ENCODE measurements around the gene DPM3.

DPM3 gene

DNA sequence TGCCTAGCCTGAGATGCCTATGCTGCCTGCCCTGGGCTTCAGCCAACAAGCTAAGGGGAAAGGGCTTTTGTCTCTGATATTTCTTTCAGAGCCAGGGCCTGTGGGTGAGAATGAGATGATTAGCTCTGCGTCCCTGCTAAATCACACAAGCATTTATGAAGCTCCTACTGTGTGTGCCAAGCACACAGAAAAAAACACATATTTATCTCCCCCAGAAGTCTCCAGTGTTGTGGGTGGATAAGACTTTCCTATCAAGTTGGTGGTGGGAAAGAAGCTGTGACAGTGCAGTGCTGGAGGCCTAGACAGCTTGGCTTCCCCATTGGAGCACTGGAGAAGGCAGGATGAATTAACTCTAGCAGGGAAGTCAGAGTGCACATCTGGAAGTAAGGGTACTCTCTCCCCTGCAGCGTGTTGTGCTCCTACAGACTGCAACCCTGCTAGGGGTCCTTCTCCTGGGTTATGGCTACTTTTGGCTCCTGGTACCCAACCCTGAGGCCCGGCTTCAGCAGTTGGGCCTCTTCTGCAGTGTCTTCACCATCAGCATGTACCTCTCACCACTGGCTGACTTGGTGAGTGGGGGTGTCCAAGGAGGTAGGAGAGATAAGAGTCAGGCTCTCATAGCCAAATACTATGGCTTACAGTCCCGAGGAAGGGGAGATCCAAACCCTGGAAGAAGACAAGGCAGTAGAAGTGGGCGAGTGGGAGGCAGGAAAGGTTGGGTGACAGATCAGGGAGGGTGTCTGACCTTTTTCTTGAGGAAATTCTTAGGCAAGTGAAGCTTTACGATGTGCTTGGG, 3.0 kb downstream of the DPM3 start:
- H3K27me3 ChIP-seq (replicated peaks) = no peaks in the 10 kb centered on the region
- TF ChIP-seq, protein P1, sequence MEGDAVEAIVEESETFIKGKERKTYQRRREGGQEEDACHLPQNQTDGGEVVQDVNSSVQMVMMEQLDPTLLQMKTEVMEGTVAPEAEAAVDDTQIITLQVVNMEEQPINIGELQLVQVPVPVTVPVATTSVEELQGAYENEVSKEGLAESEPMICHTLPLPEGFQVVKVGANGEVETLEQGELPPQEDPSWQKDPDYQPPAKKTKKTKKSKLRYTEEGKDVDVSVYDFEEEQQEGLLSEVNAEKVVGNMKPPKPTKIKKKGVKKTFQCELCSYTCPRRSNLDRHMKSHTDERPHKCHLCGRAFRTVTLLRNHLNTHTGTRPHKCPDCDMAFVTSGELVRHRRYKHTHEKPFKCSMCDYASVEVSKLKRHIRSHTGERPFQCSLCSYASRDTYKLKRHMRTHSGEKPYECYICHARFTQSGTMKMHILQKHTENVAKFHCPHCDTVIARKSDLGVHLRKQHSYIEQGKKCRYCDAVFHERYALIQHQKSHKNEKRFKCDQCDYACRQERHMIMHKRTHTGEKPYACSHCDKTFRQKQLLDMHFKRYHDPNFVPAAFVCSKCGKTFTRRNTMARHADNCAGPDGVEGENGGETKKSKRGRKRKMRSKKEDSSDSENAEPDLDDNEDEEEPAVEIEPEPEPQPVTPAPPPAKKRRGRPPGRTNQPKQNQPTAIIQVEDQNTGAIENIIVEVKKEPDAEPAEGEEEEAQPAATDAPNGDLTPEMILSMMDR (IDR thresholded peaks at IDR 0.05; ENCODE audit: low read depth, low read length, missing control alignments) = no peak
- in situ Hi-C loops (cut with HindIII; ENCODE audit: low pct_ligation_motif_present, low sequenced_read_pairs) = no loop called here
- peak overlapping the region; percentile 48 for H3K4me3 ChIP-seq (ENCODE audit: low read depth, low read length)
- H3K27ac ChIP-seq = no peak overlapping the region
- peaks cover 6% of the 10 kb centered on the region for H3K36me3 ChIP-seq (replicated peaks)
- DNase-seq = no peak

DNA sequence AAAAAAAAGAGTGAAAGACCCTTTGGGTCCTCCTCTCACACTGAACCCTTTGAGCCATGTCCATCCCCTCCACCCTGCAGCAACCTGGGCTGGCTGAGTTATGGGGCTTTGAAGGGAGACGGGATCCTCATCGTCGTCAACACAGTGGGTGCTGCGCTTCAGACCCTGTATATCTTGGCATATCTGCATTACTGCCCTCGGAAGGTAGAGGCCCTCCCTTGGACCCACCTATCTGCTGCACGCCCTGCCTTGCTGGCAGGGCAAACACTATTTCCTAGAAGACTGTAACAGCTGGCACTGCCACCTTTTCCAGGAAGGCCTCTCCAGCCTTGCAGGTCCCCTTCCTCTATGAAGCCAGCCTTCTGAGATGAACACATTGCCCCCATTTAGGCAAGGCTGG, 3.6 kb downstream of the DPM3 start:
- peak overlapping the region; percentile 48 for H3K4me3 ChIP-seq (ENCODE audit: low read depth, low read length)
- TF ChIP-seq, protein P1 (IDR thresholded peaks at IDR 0.05; ENCODE audit: low read depth, low read length, missing control alignments) = no peak
- in situ Hi-C loops (cut with HindIII; ENCODE audit: low pct_ligation_motif_present, low sequenced_read_pairs) = no loop called here
- H3K27me3 ChIP-seq (replicated peaks) = no peaks in the 10 kb centered on the region
- peak overlapping the region; percentile 98 for H3K27ac ChIP-seq
- no peak for DNase-seq
- H3K36me3 ChIP-seq (replicated peaks) = peaks cover 6% of the 10 kb centered on the region

DNA sequence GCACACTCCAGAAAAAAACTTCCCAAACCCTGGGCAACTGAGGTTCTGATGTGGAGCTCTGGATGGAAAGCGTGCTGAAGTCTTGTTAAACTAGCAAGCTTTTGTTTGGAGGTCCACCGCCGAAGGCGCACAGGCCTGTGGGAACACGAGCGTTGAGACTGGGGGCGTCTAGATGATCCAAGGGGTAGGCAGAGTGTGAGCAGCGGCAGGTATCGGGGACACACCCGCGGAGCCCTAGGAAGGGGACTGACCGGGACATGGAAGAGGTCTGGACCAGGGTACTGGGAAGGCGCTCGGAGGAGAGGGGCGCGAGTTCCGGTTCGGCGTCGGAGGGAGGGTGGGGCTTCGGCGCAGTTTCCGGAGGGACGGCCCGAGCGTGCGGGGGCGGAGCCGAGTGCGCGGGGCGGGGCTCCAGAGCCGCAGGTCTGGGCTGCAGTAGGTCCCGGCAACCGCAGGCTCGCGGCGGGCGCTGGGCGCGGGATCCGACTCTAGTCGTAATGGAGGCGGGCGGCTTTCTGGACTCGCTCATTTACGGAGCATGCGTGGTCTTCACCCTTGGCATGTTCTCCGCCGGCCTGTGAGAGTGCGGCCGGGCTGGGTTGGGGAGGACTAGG, 4.8 kb downstream of the DPM3 start, which contains the start of gene SLC50A1:
SLC50A1 (plus strand) TSS at position 438 of the 614 bp plus-strand sequence; CDS start at position 498, 60 bp downstream.
- peaks cover 6% of the 10 kb centered on the region for H3K36me3 ChIP-seq (replicated peaks)

DNA sequence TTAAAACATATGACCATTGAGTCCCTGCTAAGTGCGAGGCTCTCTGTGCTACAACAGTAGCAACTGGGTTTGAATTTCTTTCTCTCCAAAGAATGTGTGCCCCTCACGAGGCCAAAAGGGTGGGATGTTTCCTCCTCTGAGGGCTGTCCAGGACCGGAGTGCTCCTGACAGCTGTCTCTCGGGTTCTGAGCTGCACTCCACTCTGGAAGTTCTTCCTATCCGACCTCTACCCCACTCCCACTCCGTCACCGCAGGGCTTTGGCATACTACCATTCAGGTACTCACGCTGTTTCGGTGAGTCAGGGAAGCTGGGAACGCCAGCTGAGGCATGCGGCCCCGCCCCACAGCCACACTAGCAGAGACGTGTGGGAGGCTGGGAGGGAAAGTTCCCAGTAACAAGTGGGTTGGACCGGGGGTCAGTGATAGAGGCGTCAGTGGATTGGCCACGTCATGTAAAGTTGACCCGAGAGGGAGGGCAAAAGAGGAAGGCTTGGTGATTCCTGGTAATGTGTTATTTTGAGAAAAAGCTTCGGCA, 5.4 kb downstream of the DPM3 start:
- in situ Hi-C loops (cut with HindIII; ENCODE audit: low pct_ligation_motif_present, low sequenced_read_pairs) = no loop called here
- DNase-seq = peak; percentile 96

More for the DNA sequence above, 4.8 kb downstream of the DPM3 start, which contains the start of gene SLC50A1:
- in situ Hi-C loops (cut with HindIII; ENCODE audit: low pct_ligation_motif_present, low sequenced_read_pairs) = no loop called here
- TF ChIP-seq, protein P1 (IDR thresholded peaks at IDR 0.05; ENCODE audit: low read depth, low read length, missing control alignments) = peak; percentile 3
- H3K27ac ChIP-seq = peak within 1 kb of the TSS; percentile 98
- peak; percentile 96 for DNase-seq
- peak within 1 kb of the TSS; percentile 83 for H3K4me3 ChIP-seq (ENCODE audit: low read depth, low read length)
- no peaks in the 10 kb centered on the region for H3K27me3 ChIP-seq (replicated peaks)

DNA sequence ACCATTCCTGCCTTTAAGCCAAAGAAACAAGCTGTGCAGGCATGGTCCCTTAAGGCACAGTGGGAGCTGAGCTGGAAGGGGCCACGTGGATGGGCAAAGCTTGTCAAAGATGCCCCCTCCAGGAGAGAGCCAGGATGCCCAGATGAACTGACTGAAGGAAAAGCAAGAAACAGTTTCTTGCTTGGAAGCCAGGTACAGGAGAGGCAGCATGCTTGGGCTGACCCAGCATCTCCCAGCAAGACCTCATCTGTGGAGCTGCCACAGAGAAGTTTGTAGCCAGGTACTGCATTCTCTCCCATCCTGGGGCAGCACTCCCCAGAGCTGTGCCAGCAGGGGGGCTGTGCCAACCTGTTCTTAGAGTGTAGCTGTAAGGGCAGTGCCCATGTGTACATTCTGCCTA, 6.0 kb downstream of the DPM3 start:
- Histone ChIP-seq H3K27me3 (replicated peaks) (no peaks in the 10 kb centered on the region), H3K4me3 (ENCODE audit: low read depth, low read length) (peak overlapping the region; percentile 83), H3K27ac (peak overlapping the region; percentile 98), H3K36me3 (replicated peaks) (peaks cover 6% of the 10 kb centered on the region)
- in situ Hi-C loops (cut with HindIII; ENCODE audit: low pct_ligation_motif_present, low sequenced_read_pairs) = no loop called here
- TF ChIP-seq, protein P1 (IDR thresholded peaks at IDR 0.05; ENCODE audit: low read depth, low read length, missing control alignments) = no peak
- no peak for DNase-seq

More for the DNA sequence above, 5.4 kb downstream of the DPM3 start:
- no peaks in the 10 kb centered on the region for H3K27me3 ChIP-seq (replicated peaks)
- H3K4me3 ChIP-seq (ENCODE audit: low read depth, low read length) = peak overlapping the region; percentile 83
- peak overlapping the region; percentile 98 for H3K27ac ChIP-seq
- H3K36me3 ChIP-seq (replicated peaks) = peaks cover 6% of the 10 kb centered on the region
- TF ChIP-seq, protein P1 (IDR thresholded peaks at IDR 0.05; ENCODE audit: low read depth, low read length, missing control alignments) = no peak

Data from brain microvascular endothelial cell (primary cell).